GM18868 (cell line): ENCODE results near the gene SCN11A.

Experiments
- ATAC-seq: cut with Tn5 transposase; IDR thresholded peaks from one replicate; pipeline ENCODE4 v1.9.1; 2021; ENCODE audit warnings: mild to moderate bottlenecking, moderate library complexity; ENCODE audit not compliant: unreplicated experiment

Gene SCN11A

GRCh38 chr3:39011191-39011736 lies 40.5 kb downstream of the SCN11A start:
- ATAC-seq, result no peak

GRCh38 chr3:39005295-39005694 lies 46.4 kb downstream of the SCN11A start:
- no peak for ATAC-seq
